H1 (cell line): ENCODE results near the gene CCDC88C. TPM values are rescaled to one million over a fixed set of nuclear protein-coding genes. Genes with fewer than 3 reads are reported as not detected.

ENCODE experiments used
- CTCF ChIA-PET: fragments of 300-600 bp; sonication (Branson Sonifier 250); formaldehyde crosslinking; loops from one replicate; lab custom pipeline; 2021; ENCODE audit not compliant: partially characterized antibody; lab: Charles Lee
- POLR2A ChIA-PET: fragments of 300-600 bp; sonication (Branson Sonifier 250); formaldehyde crosslinking; loops from one replicate; lab custom pipeline; 2021; ENCODE audit warnings: inconsistent platforms; ENCODE audit not compliant: partially characterized antibody; lab: Charles Lee
- DNase-seq, 2 experiments: peaks; one replicate each; pipeline versions ENCODE4 v3.0.0 to v3.0.0-alpha.2; 2010 to 2022; ENCODE audit warnings: low spot score in 2 of 2, low read depth in 1 of 2, mixed read lengths in 1 of 2
- FAIRE-seq: peaks from 2 replicates; lab custom pipeline; 2011; peaks lifted over from hg19 to GRCh38; lab: Jason Lieb, UNC
- H2AFZ ChIP-seq: 2 replicates; pipeline ENCODE4 v1.8.1; 2012; ENCODE audit warnings: low read length, inconsistent platforms
- H2AK5ac ChIP-seq: 2 replicates; pipeline ENCODE4 v1.6.1; 2013; ENCODE audit warnings: low read depth, low read length
- H2BK120ac ChIP-seq: replicated peaks from 2 replicates; pipeline ENCODE3; 2013; ENCODE audit warnings: low read depth, low read length, inconsistent platforms
- H2BK12ac ChIP-seq: 2 replicates; pipeline ENCODE4 v1.6.1; 2013; ENCODE audit warnings: low read depth, low read length
- H2BK15ac ChIP-seq: 2 replicates; pipeline ENCODE4 v1.6.1; 2013; ENCODE audit warnings: low read length
- H2BK20ac ChIP-seq: 2 replicates; pipeline ENCODE4 v1.6.1; 2013; ENCODE audit warnings: low read length
- H2BK5ac ChIP-seq: 2 replicates; pipeline ENCODE4 v1.6.1; 2013; ENCODE audit warnings: low read depth, low read length
- H3K14ac ChIP-seq: 2 replicates; pipeline ENCODE4 v1.6.1; 2013; ENCODE audit warnings: inconsistent platforms; ENCODE audit not compliant: insufficient read length
- H3K18ac ChIP-seq: 2 replicates; pipeline ENCODE4 v1.6.1; 2013; ENCODE audit warnings: low read length; ENCODE audit errors: extremely low read depth
- H3K23ac ChIP-seq: 2 replicates; pipeline ENCODE4 v1.6.1; 2013; ENCODE audit warnings: inconsistent platforms; ENCODE audit not compliant: insufficient read length
- H3K23me2 ChIP-seq: 2 replicates; pipeline ENCODE4 v1.6.1; 2013; ENCODE audit warnings: low read depth, low read length
- H3K27ac ChIP-seq: 2 replicates; pipeline ENCODE4 v1.6.1; 2011; ENCODE audit warnings: low read depth, low read length, inconsistent platforms
- H3K27me3 ChIP-seq, 4 experiments: replicated peaks in 1 of 4; 1 replicate in 1 of 4; 2 replicates in 3 of 4; pipeline versions ENCODE4 v1.6.1 to v1.8.1; 2011 to 2013; ENCODE audit warnings: low read length in 3 of 4, mild to moderate bottlenecking in 3 of 4, inconsistent platforms in 2 of 4, mixed read lengths in 2 of 4, moderate library complexity in 1 of 4; ENCODE audit not compliant: control insufficient read depth in 3 of 4, insufficient read depth in 3 of 4; ENCODE audit errors: extremely low read depth in 1 of 4
- H3K36me3 ChIP-seq, 4 experiments: 2 replicates each; pipeline versions ENCODE4 v1.6.1 to v1.8.1; 2011 to 2013; ENCODE audit warnings: mild to moderate bottlenecking in 4 of 4, low read length in 3 of 4, moderate library complexity in 2 of 4, control low read depth in 1 of 4, inconsistent platforms in 1 of 4; ENCODE audit not compliant: insufficient read depth in 4 of 4, control insufficient read depth in 2 of 4
- H3K4ac ChIP-seq: replicated peaks from 2 replicates; pipeline ENCODE3; 2013; ENCODE audit warnings: low read length, low read depth, mixed read lengths, inconsistent platforms; ENCODE audit not compliant: insufficient read length
- H3K4me1 ChIP-seq, 4 experiments: replicated peaks in 1 of 4; 1 replicate in 1 of 4; 2 replicates in 3 of 4; pipeline versions ENCODE4 v1.6.1 to v1.8.1; 2011 to 2013; ENCODE audit warnings: low read length in 3 of 4, inconsistent platforms in 2 of 4, mixed read lengths in 1 of 4; ENCODE audit not compliant: insufficient read depth in 4 of 4, control insufficient read depth in 3 of 4
- H3K4me2 ChIP-seq, 2 experiments: 2 replicates each; pipeline versions ENCODE4 v1.6.1 to v1.8.1; 2011 to 2013; ENCODE audit warnings: low read depth in 2 of 2, low read length in 2 of 2, control low read depth in 1 of 2, inconsistent platforms in 1 of 2, mild to moderate bottlenecking in 1 of 2; ENCODE audit not compliant: insufficient read depth in 1 of 2
- H3K4me3 ChIP-seq, 4 experiments: fragments of 200-600, 300-600 bp in 1 of 4; sonication (generic), shearing (Covaris generic), sonication (Bioruptor Twin) in 1 of 4; 2 replicates each; pipeline versions ENCODE4 v1.5.1 to v1.8.1; 2011 to 2016; ENCODE audit warnings: low read length in 4 of 4, low read depth in 3 of 4, control low read depth in 2 of 4, inconsistent platforms in 2 of 4, mild to moderate bottlenecking in 2 of 4, mixed read lengths in 1 of 4, moderate library complexity in 1 of 4; ENCODE audit not compliant: insufficient read depth in 2 of 4; ENCODE audit errors: extremely low read depth in 1 of 4
- H3K56ac ChIP-seq: replicated peaks from 2 replicates; pipeline ENCODE3; 2013; ENCODE audit warnings: low read depth, mild to moderate bottlenecking, mixed read lengths, low read length, inconsistent platforms; ENCODE audit not compliant: insufficient read length
- H3K79me1 ChIP-seq: 2 replicates; pipeline ENCODE4 v1.6.1; 2013; ENCODE audit warnings: low read depth, low read length, control low read depth
- H3K79me2 ChIP-seq, 2 experiments: 2 replicates each; pipeline versions ENCODE4 v1.6.1 to v1.8.1; 2012 to 2013; ENCODE audit warnings: low read length in 2 of 2, mild to moderate bottlenecking in 2 of 2, inconsistent platforms in 1 of 2; ENCODE audit not compliant: insufficient read depth in 2 of 2, control insufficient read depth in 1 of 2
- H3K9ac ChIP-seq, 4 experiments: replicated peaks in 1 of 4; 1 replicate in 1 of 4; 2 replicates in 3 of 4; pipeline versions ENCODE4 v1.6.1 to v1.8.1; 2011 to 2013; ENCODE audit warnings: low read depth in 3 of 4, low read length in 3 of 4, control low read depth in 2 of 4, mild to moderate bottlenecking in 2 of 4, moderate library complexity in 2 of 4, inconsistent platforms in 1 of 4; ENCODE audit errors: extremely low read depth in 1 of 4
- H3K9me3 ChIP-seq, 2 experiments: 2 replicates each; pipeline versions ENCODE4 v1.6.1 to v1.8.1; 2012 to 2013; ENCODE audit warnings: mild to moderate bottlenecking in 2 of 2, moderate library complexity in 2 of 2, control low read depth in 1 of 2, inconsistent platforms in 1 of 2, low read depth in 1 of 2, low read length in 1 of 2, mixed read lengths in 1 of 2; ENCODE audit not compliant: insufficient read depth in 2 of 2
- H4K20me1 ChIP-seq, 2 experiments: replicated peaks in 1 of 2; 2 replicates each; pipeline versions ENCODE3 to v1.8.1; 2011 to 2013; ENCODE audit warnings: inconsistent platforms in 2 of 2, low read length in 2 of 2, mild to moderate bottlenecking in 1 of 2; ENCODE audit not compliant: insufficient read depth in 2 of 2, control insufficient read depth in 1 of 2
- H4K5ac ChIP-seq: 2 replicates; pipeline ENCODE4 v1.6.1; 2013; ENCODE audit warnings: low read length, low read depth, mixed read lengths, inconsistent platforms; ENCODE audit not compliant: insufficient read length
- H4K8ac ChIP-seq: 2 replicates; pipeline ENCODE4 v1.8.0; 2013; ENCODE audit warnings: mild to moderate bottlenecking, moderate library complexity, low read length, inconsistent platforms; ENCODE audit not compliant: insufficient read depth; ENCODE audit errors: extremely low read depth
- H4K91ac ChIP-seq: replicated peaks from 2 replicates; pipeline ENCODE3; 2013; ENCODE audit warnings: low read length, mixed read lengths, inconsistent platforms; ENCODE audit not compliant: insufficient read length
- WGBS, 2 experiments: shearing (Covaris generic) in 1 of 2; methylation state at CpG; one replicate each; pipeline versions ENCODE4 v1.1.6 to v1.1.7; 2013 to 2015; ENCODE audit warnings: low lambda C conversion rate in 2 of 2, mixed read lengths in 2 of 2, inconsistent platforms in 1 of 2, low coverage in 1 of 2, missing lambda C conversion rate in 1 of 2; ENCODE audit not compliant: insufficient replicate concordance in 2 of 2, insufficient coverage in 1 of 2, insufficient read length in 1 of 2; ENCODE audit errors: extremely low coverage in 1 of 2, missing lambda C conversion rate in 1 of 2; 5-methylcytosine and 5-hydroxymethylcytosine counted together
- polyA plus RNA-seq, 7 experiments: library from polyadenylated mRNA; depleted of rRNA in 3 of 7; stranded (reverse) in 5 of 7; unstranded in 2 of 7; fragments of >200 nt in 5 of 7; fragments of 200-250 nt in 2 of 7; gene quantifications; 1 replicate in 5 of 7; 2 replicates in 1 of 7; 4 replicates in 1 of 7; pipeline versions ENCODE4 v1.2.1 to v1.2.3, GENCODE V29; 2011 to 2013; ENCODE audit warnings: missing spikeins in 2 of 7, mixed read lengths in 2 of 7
- total RNA-seq: library from RNA; stranded (reverse); fragmentation: NEBNext Ultra II Directional; extraction: Animal tissue kit (Norgen Biotek cat#: 25700); gene quantifications from 2 replicates; pipeline ENCODE4 v1.2.1, GENCODE V29; 2021

Gene CCDC88C
- total and polyA plus RNA-seq, 2 of the 8 experiments (the other 6 are each of a cell fraction or from before 2014, with no cell fraction given), result 10.3 to 57.7 TPM

GRCh38 chr14:91402348-91402747 is 15.3 kb downstream of the CCDC88C start:
- no peak for DNase-seq
- peaks cover 14 to 22% of the 10 kb centered on the region in 2 experiments for H4K20me1 ChIP-seq
- no peak overlapping the region for H2BK20ac ChIP-seq
- no peak overlapping the region for H3K4me3 ChIP-seq
- H3K4ac ChIP-seq, result no peak overlapping the region
- no peak overlapping the region for H3K56ac ChIP-seq
- H2AK5ac ChIP-seq, result 0 out of 2 replicates have a peak overlapping the region, but pooled peaks have one; percentile 66
- peaks cover under 1% of the 10 kb centered on the region; the same call in 1 of the 2 replicates for H3K23me2 ChIP-seq
- H3K4me2 ChIP-seq, result no peak overlapping the region
- no peak overlapping the region for H3K9ac ChIP-seq
- ChIA-PET CTCF (interaction anchor here (1.5 kb wide), 1 partner anchor 79 kb away, joined by 12 read pairs; no protein-coding TSS in a partner anchor), POLR2A (interaction anchor here (8.0 kb wide), 1 partner anchor 13 kb away, joined by 56 read pairs; the partner anchor contains the start of gene CCDC88C)
- no peak for FAIRE-seq
- H3K18ac ChIP-seq, result no peak overlapping the region; the same call in 1 of the 2 replicates
- H3K4me1 ChIP-seq, result peaks cover 6 to 27% (median 17%) of the 10 kb centered on the region in 4 experiments
- H3K14ac ChIP-seq, result no peak overlapping the region
- peaks cover 27% of the 10 kb centered on the region for H3K79me1 ChIP-seq
- H2BK120ac ChIP-seq, result no peak overlapping the region
- H2BK12ac ChIP-seq, result no peak overlapping the region
- WGBS, 2 experiments, result 85% methylated on average over 6 of the region's 6 CpGs; no CpG with 5 or more reads in 1 of the 2 experiments
- H3K23ac ChIP-seq, result no peak overlapping the region
- no peak overlapping the region for H2BK5ac ChIP-seq
- no peaks in the 10 kb centered on the region for H3K27me3 ChIP-seq
- H3K79me2 ChIP-seq, result peaks cover 33 to 92% of the 10 kb centered on the region in 2 experiments
- H4K5ac ChIP-seq, result no peak overlapping the region
- no peaks in the 10 kb centered on the region for H3K9me3 ChIP-seq
- H3K27ac ChIP-seq, result no peak overlapping the region
- H2BK15ac ChIP-seq, result peak overlapping the region; percentile 95; the same call in 1 of the 2 replicates
- H4K91ac ChIP-seq, result no peak overlapping the region
- H3K36me3 ChIP-seq, result no peaks in the 10 kb centered on the region; a peak in 2 of 8 replicates
- H2AFZ ChIP-seq, result no peak overlapping the region
- no peak overlapping the region for H4K8ac ChIP-seq
